Measurements from ENCODE around the gene CRB1. TPM values are rescaled to one million over a fixed set of nuclear protein-coding genes. Genes with fewer than 3 reads are reported as not detected.

The CRB1 gene
- total RNA-seq, 1 experiment from 2014 or later, result not detected

DNA sequence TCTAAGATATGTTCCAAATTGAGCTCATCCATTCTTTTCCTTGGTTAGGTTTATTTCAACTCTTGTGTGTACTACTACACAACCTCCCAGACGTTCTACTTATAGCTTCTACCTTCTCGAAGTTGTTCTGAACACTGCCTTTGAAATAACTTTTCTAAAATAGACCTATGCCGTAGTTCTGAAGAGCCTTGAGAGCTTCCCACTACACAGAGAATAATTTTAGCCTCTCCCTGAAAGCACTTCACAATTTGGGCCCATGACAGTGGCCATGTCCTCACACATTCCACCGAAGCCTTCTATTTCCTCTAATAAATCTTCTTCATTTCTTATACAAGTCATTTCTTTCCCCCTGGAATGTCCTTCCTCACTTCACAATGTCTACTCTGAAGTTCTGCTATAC, 62.2 kb downstream of the CRB1 start:
- Histone ChIP-seq H3K4ac (ENCODE audit: low read depth, low read length) (no peak overlapping the region), H3K9ac (ENCODE audit: extremely low read depth, insufficient read length, low read length) (no peak overlapping the region), H3K56ac (ENCODE audit: insufficient read length, low read depth, low read length) (no peak overlapping the region), H3K14ac (ENCODE audit: insufficient read depth, low read length) (no peak overlapping the region), H2BK12ac (ENCODE audit: insufficient read length, low read depth, low read length) (no peak overlapping the region), H3K79me1 (ENCODE audit: insufficient read depth, low read depth, low read length, poor library complexity, severe bottlenecking) (no peaks in the 10 kb centered on the region), H3K4me2 (ENCODE audit: insufficient read depth, insufficient read length, low read length) (no peak overlapping the region), H4K5ac (ENCODE audit: insufficient read length, low read depth, low read length) (no peak overlapping the region), H2BK20ac (ENCODE audit: low read depth, low read length, poor library complexity, severe bottlenecking) (no peak overlapping the region), H4K91ac (ENCODE audit: insufficient read length, low read depth, low read length) (no peak overlapping the region), H2BK15ac (ENCODE audit: low read depth, low read length) (no peak overlapping the region), H4K8ac (replicated peaks; ENCODE audit: insufficient read length, low read depth, low read length) (no peak overlapping the region), H2AFZ (ENCODE audit: low read length) (no peak overlapping the region), H3K9me3 (ENCODE audit: control insufficient read depth, low read depth, low read length) (no peaks in the 10 kb centered on the region), H2BK5ac (ENCODE audit: insufficient read length, low read length) (no peak overlapping the region), H2BK120ac (ENCODE audit: low read depth, low read length, poor library complexity, severe bottlenecking) (no peak overlapping the region), H3T11ph (ENCODE audit: low read length) (no peak overlapping the region), H2AK5ac (ENCODE audit: insufficient read length, low read length) (no peak overlapping the region), H3K27me3 (ENCODE audit: insufficient read depth, low read length) (no peaks in the 10 kb centered on the region), H3K18ac (ENCODE audit: insufficient read length, low read depth, low read length) (no peak overlapping the region), H3K27ac (ENCODE audit: insufficient read length, low read depth, low read length) (no peak overlapping the region), H3K23ac (ENCODE audit: insufficient read length, low read depth, low read length) (no peak overlapping the region), H3K79me2 (ENCODE audit: insufficient read depth, low read length) (no peaks in the 10 kb centered on the region), H3K4me1 (ENCODE audit: insufficient read depth, low read length) (no peaks in the 10 kb centered on the region), H4K20me1 (ENCODE audit: control insufficient read depth, insufficient read depth, insufficient read length) (no peaks in the 10 kb centered on the region), H3K23me2 (ENCODE audit: insufficient read length, low read depth, low read length, poor library complexity, severe bottlenecking) (no peaks in the 10 kb centered on the region)
- Mint-ChIP-seq H3K4me1 (no peaks in the 10 kb centered on the region), H3K9me3 (no peaks in the 10 kb centered on the region), H3K36me3 (ENCODE audit: insufficient read depth in 1 of 3, low read depth in 3 of 3) (no peaks in the 10 kb centered on the region), H3K27ac (no peak overlapping the region), H3K4me3 (no peak overlapping the region), H3K27me3 (ENCODE audit: low read depth) (no peaks in the 10 kb centered on the region)
- no peak for DNase-seq
- no CpG with 5 or more reads among the region's 4 CpGs for WGBS (ENCODE audit: extremely low coverage, insufficient read length, low lambda C conversion rate)
- TF ChIP-seq, protein P1, sequence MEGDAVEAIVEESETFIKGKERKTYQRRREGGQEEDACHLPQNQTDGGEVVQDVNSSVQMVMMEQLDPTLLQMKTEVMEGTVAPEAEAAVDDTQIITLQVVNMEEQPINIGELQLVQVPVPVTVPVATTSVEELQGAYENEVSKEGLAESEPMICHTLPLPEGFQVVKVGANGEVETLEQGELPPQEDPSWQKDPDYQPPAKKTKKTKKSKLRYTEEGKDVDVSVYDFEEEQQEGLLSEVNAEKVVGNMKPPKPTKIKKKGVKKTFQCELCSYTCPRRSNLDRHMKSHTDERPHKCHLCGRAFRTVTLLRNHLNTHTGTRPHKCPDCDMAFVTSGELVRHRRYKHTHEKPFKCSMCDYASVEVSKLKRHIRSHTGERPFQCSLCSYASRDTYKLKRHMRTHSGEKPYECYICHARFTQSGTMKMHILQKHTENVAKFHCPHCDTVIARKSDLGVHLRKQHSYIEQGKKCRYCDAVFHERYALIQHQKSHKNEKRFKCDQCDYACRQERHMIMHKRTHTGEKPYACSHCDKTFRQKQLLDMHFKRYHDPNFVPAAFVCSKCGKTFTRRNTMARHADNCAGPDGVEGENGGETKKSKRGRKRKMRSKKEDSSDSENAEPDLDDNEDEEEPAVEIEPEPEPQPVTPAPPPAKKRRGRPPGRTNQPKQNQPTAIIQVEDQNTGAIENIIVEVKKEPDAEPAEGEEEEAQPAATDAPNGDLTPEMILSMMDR (conservative IDR thresholded peaks at IDR 0.05), result no peak
